Mesodermal cell (in vitro differentiated cells): ENCODE data around the gene C20orf202.

Experiments
- H3K27ac ChIP-seq: 2 replicates; pipeline ENCODE4 v1.7.0; 2013; ENCODE audit warnings: mild to moderate bottlenecking, low read depth, low read length, moderate library complexity; ENCODE audit not compliant: severe bottlenecking
- H3K36me3 ChIP-seq: 2 replicates; pipeline ENCODE4 v1.7.1; 2013; ENCODE audit warnings: mild to moderate bottlenecking, low read length, moderate library complexity; ENCODE audit not compliant: control insufficient read depth, insufficient read depth
- H3K4me1 ChIP-seq: one replicate; pipeline ENCODE4 v1.7.1; 2013; ENCODE audit warnings: mild to moderate bottlenecking, low read length; ENCODE audit not compliant: insufficient read depth, control insufficient read depth, poor library complexity, severe bottlenecking
- H3K4me3 ChIP-seq: 2 replicates; pipeline ENCODE4 v1.7.0; 2013; ENCODE audit warnings: low read length, control low read depth, mild to moderate bottlenecking; ENCODE audit not compliant: insufficient read depth, poor library complexity, severe bottlenecking; ENCODE audit errors: extremely low read depth
- H3K9me3 ChIP-seq: 2 replicates; pipeline ENCODE4 v1.7.1; 2013; ENCODE audit warnings: mild to moderate bottlenecking, low read length, moderate library complexity; ENCODE audit not compliant: control insufficient read depth
- WGBS, 2 experiments: methylation state at CpG; one replicate each; pipeline ENCODE4 v1.1.5; 2013; ENCODE audit warnings: missing lambda C conversion rate in 2 of 2; ENCODE audit not compliant: insufficient coverage in 2 of 2; 5-methylcytosine and 5-hydroxymethylcytosine counted together

Gene C20orf202

GRCh38 chr20:1166948-1167720 lies 36.1 kb upstream of the C20orf202 start:
- H3K4me1 ChIP-seq, result no peaks in the 10 kb centered on the region
- H3K27ac ChIP-seq, result no peak overlapping the region
- H3K9me3 ChIP-seq, result no peaks in the 10 kb centered on the region
- H3K36me3 ChIP-seq, result peaks cover 78% of the 10 kb centered on the region
- no CpG with 5 or more reads among the region's 1 CpG for WGBS, 2 experiments
- no peak overlapping the region for H3K4me3 ChIP-seq

GRCh38 chr20:1169224-1169623 lies 34.0 kb upstream of the C20orf202 start:
- 96 to 100% methylated on average over 5 of the region's 5 CpGs for WGBS, 2 experiments
- Histone ChIP-seq H3K4me3 (no peak overlapping the region), H3K36me3 (peaks cover 64% of the 10 kb centered on the region), H3K4me1 (no peaks in the 10 kb centered on the region), H3K27ac (no peak overlapping the region), H3K9me3 (no peaks in the 10 kb centered on the region)

- Histone ChIP-seq H3K36me3 (peaks cover 45% of the 10 kb centered on the region), H3K4me1 (no peaks in the 10 kb centered on the region), H3K4me3 (no peak overlapping the region), H3K27ac (no peak overlapping the region), H3K9me3 (no peaks in the 10 kb centered on the region)
- 23 to 67% methylated on average over 2 to 4 of the region's 4 CpGs for WGBS, 2 experiments
Observed at GRCh38 chr20:1171461-1172093, 31.7 kb upstream of the C20orf202 start.

- whole genome bisulfite sequencing, 2 experiments, result 89 to 100% methylated on average over 1 to 4 of the region's 4 CpGs
Observed at GRCh38 chr20:1173698-1174097, 29.6 kb upstream of the C20orf202 start.

GRCh38 chr20:1174787-1175186 lies 28.5 kb upstream of the C20orf202 start:
- H3K9me3 ChIP-seq, result no peaks in the 10 kb centered on the region
- H3K4me1 ChIP-seq, result no peaks in the 10 kb centered on the region
- peaks cover 17% of the 10 kb centered on the region for H3K36me3 ChIP-seq
- no peak overlapping the region for H3K4me3 ChIP-seq
- H3K27ac ChIP-seq, result no peak overlapping the region
- WGBS, 2 experiments, result 95 to 98% methylated on average over 6 to 8 of the region's 8 CpGs

More at GRCh38 chr20:1173698-1174097, 29.6 kb upstream of the C20orf202 start:
- Histone ChIP-seq H3K27ac (no peak overlapping the region), H3K36me3 (peaks cover 25% of the 10 kb centered on the region), H3K4me1 (no peaks in the 10 kb centered on the region), H3K9me3 (no peaks in the 10 kb centered on the region), H3K4me3 (no peak overlapping the region)

- 65 to 68% methylated on average over 5 of the region's 5 CpGs for WGBS, 2 experiments
- H3K9me3 ChIP-seq, result no peaks in the 10 kb centered on the region
- peaks cover 21% of the 10 kb centered on the region for H3K36me3 ChIP-seq
- peaks cover 6% of the 10 kb centered on the region for H3K4me1 ChIP-seq
- H3K27ac ChIP-seq, result no peak overlapping the region
- no peak overlapping the region for H3K4me3 ChIP-seq
Observed at GRCh38 chr20:1177680-1178079, 25.6 kb upstream of the C20orf202 start.

GRCh38 chr20:1178103-1178502 lies 25.2 kb upstream of the C20orf202 start:
- 90 to 100% methylated on average over 2 to 3 of the region's 3 CpGs for WGBS, 2 experiments
- no peak overlapping the region for H3K27ac ChIP-seq
- H3K4me1 ChIP-seq, result peaks cover 6% of the 10 kb centered on the region
- peaks cover 20% of the 10 kb centered on the region for H3K36me3 ChIP-seq
- H3K4me3 ChIP-seq, result no peak overlapping the region
- no peaks in the 10 kb centered on the region for H3K9me3 ChIP-seq

- H3K4me3 ChIP-seq, result no peak overlapping the region
- WGBS, 2 experiments, result 92 to 100% methylated on average over 3 of the region's 3 CpGs
- H3K9me3 ChIP-seq, result no peaks in the 10 kb centered on the region
- no peak overlapping the region for H3K27ac ChIP-seq
- peaks cover 20% of the 10 kb centered on the region for H3K36me3 ChIP-seq
- H3K4me1 ChIP-seq, result peaks cover 6% of the 10 kb centered on the region
Observed at GRCh38 chr20:1178623-1179022, 24.6 kb upstream of the C20orf202 start.

GRCh38 chr20:1180949-1181348 lies 22.3 kb upstream of the C20orf202 start:
- peaks cover 15% of the 10 kb centered on the region for H3K36me3 ChIP-seq
- H3K4me3 ChIP-seq, result no peak overlapping the region
- WGBS, 2 experiments, result 92 to 97% methylated on average over 23 to 27 of the region's 27 CpGs
- H3K4me1 ChIP-seq, result peaks cover 6% of the 10 kb centered on the region
- H3K27ac ChIP-seq, result no peak overlapping the region
- no peaks in the 10 kb centered on the region for H3K9me3 ChIP-seq

- 79% methylated on average over 3 to 4 of the region's 4 CpGs for WGBS, 2 experiments
- peaks cover 15% of the 10 kb centered on the region for H3K36me3 ChIP-seq
Observed at GRCh38 chr20:1182106-1182505, 21.1 kb upstream of the C20orf202 start.

GRCh38 chr20:1183153-1183552 lies 20.1 kb upstream of the C20orf202 start:
- Histone ChIP-seq H3K9me3 (no peaks in the 10 kb centered on the region), H3K36me3 (peaks cover 15% of the 10 kb centered on the region), H3K4me3 (no peak overlapping the region), H3K27ac (no peak overlapping the region), H3K4me1 (peaks cover 24% of the 10 kb centered on the region)
- whole genome bisulfite sequencing, 2 experiments, result 91 to 100% methylated on average over 1 of the region's 6 CpGs

More at GRCh38 chr20:1182106-1182505, 21.1 kb upstream of the C20orf202 start:
- Histone ChIP-seq H3K4me3 (no peak overlapping the region), H3K4me1 (peaks cover 14% of the 10 kb centered on the region), H3K27ac (no peak overlapping the region), H3K9me3 (no peaks in the 10 kb centered on the region)
